Measurements from ENCODE around the gene CFAP77.

Gene CFAP77

GRCh38 chr9:132395560-132395959, 14.5 kb upstream of the CFAP77 start:
- H3K79me2 ChIP-seq (ENCODE audit: control insufficient read depth, insufficient read depth, low read length) = no peaks in the 10 kb centered on the region
- DNase-seq = no peak
- H2BK5ac ChIP-seq (ENCODE audit: low read length) = no peak overlapping the region
- H2BK15ac ChIP-seq (replicated peaks; ENCODE audit: low read depth) = no peak overlapping the region
- H3K23ac ChIP-seq (ENCODE audit: low read length) = no peak overlapping the region
- H4K8ac ChIP-seq (ENCODE audit: low read depth, low read length) = no peak overlapping the region
- H2AK5ac ChIP-seq (ENCODE audit: low read length) = no peak overlapping the region
- no peak overlapping the region for H3K4ac ChIP-seq (ENCODE audit: low read depth, low read length)
- no peak overlapping the region for H3K18ac ChIP-seq (ENCODE audit: low read length)
- no peak overlapping the region for H2BK120ac ChIP-seq (ENCODE audit: low read depth, low read length)
- no peak overlapping the region for H3K4me3 ChIP-seq (ENCODE audit: low read length)
- H4K5ac ChIP-seq (ENCODE audit: low read length) = no peak overlapping the region
- no peak overlapping the region for H3K56ac ChIP-seq (ENCODE audit: low read length)
- no CpG with 5 or more reads among the region's 11 CpGs for WGBS (ENCODE audit: extremely low coverage, insufficient coverage, low lambda C conversion rate)
- no peaks in the 10 kb centered on the region for H3K4me1 ChIP-seq (ENCODE audit: control insufficient read depth, low read depth, low read length)
- H3K4me2 ChIP-seq (ENCODE audit: low read length) = no peak overlapping the region
- no peaks in the 10 kb centered on the region for H3K79me1 ChIP-seq (ENCODE audit: low read length)
- H3K27ac ChIP-seq (ENCODE audit: low read depth, low read length) = no peak overlapping the region
- H3K9ac ChIP-seq (ENCODE audit: low read length) = no peak overlapping the region
- H3K36me3 ChIP-seq (ENCODE audit: control insufficient read depth, insufficient read depth, low read length) = peaks cover 25% of the 10 kb centered on the region
- no peaks in the 10 kb centered on the region for H3K27me3 ChIP-seq (ENCODE audit: insufficient read depth, low read length, poor library complexity)

GRCh38 chr9:132401824-132402223, 8.2 kb upstream of the CFAP77 start:
- Histone ChIP-seq H3K27ac (ENCODE audit: low read depth, low read length) (no peak overlapping the region), H3K79me2 (ENCODE audit: control insufficient read depth, insufficient read depth, low read length) (peaks cover 15% of the 10 kb centered on the region), H4K5ac (ENCODE audit: low read length) (no peak overlapping the region), H3K4me1 (ENCODE audit: control insufficient read depth, low read depth, low read length) (peaks cover 4% of the 10 kb centered on the region), H2BK120ac (ENCODE audit: low read depth, low read length) (no peak overlapping the region), H4K8ac (ENCODE audit: low read depth, low read length) (no peak overlapping the region), H3K4me3 (ENCODE audit: low read length) (no peak overlapping the region), H3K4me2 (ENCODE audit: low read length) (no peak overlapping the region), H3K27me3 (ENCODE audit: insufficient read depth, low read length, poor library complexity) (no peaks in the 10 kb centered on the region), H3K23ac (ENCODE audit: low read length) (no peak overlapping the region), H3K56ac (ENCODE audit: low read length) (no peak overlapping the region), H2AK5ac (ENCODE audit: low read length) (no peak overlapping the region), H3K79me1 (ENCODE audit: low read length) (peaks cover 12% of the 10 kb centered on the region), H3K4ac (ENCODE audit: low read depth, low read length) (no peak overlapping the region), H3K9ac (ENCODE audit: low read length) (no peak overlapping the region), H2BK5ac (ENCODE audit: low read length) (no peak overlapping the region), H3K18ac (ENCODE audit: low read length) (no peak overlapping the region), H3K36me3 (ENCODE audit: control insufficient read depth, insufficient read depth, low read length) (peaks cover 7% of the 10 kb centered on the region), H2BK15ac (replicated peaks; ENCODE audit: low read depth) (no peak overlapping the region)
- no CpG with 5 or more reads among the region's 4 CpGs for WGBS (ENCODE audit: extremely low coverage, insufficient coverage, low lambda C conversion rate)
- peak; percentile 42 for DNase-seq

- no peak overlapping the region for H2BK5ac ChIP-seq (ENCODE audit: low read length)
- H2BK120ac ChIP-seq (ENCODE audit: low read depth, low read length) = no peak overlapping the region
- no peak overlapping the region for H3K9ac ChIP-seq (ENCODE audit: low read length)
- no CpG with 5 or more reads among the region's 9 CpGs for WGBS (ENCODE audit: extremely low coverage, insufficient coverage, low lambda C conversion rate)
- H3K4me3 ChIP-seq (ENCODE audit: low read length) = no peak overlapping the region
- H4K5ac ChIP-seq (ENCODE audit: low read length) = no peak overlapping the region
- no peak for DNase-seq
- no peak overlapping the region for H2BK15ac ChIP-seq (replicated peaks; ENCODE audit: low read depth)
- H3K56ac ChIP-seq (ENCODE audit: low read length) = no peak overlapping the region
- no peak overlapping the region for H3K4ac ChIP-seq (ENCODE audit: low read depth, low read length)
- H3K23ac ChIP-seq (ENCODE audit: low read length) = no peak overlapping the region
- no peak overlapping the region for H3K27ac ChIP-seq (ENCODE audit: low read depth, low read length)
- H3K79me2 ChIP-seq (ENCODE audit: control insufficient read depth, insufficient read depth, low read length) = peaks cover 15% of the 10 kb centered on the region
- no peaks in the 10 kb centered on the region for H3K27me3 ChIP-seq (ENCODE audit: insufficient read depth, low read length, poor library complexity)
- H2AK5ac ChIP-seq (ENCODE audit: low read length) = no peak overlapping the region
- no peak overlapping the region for H4K8ac ChIP-seq (ENCODE audit: low read depth, low read length)
- H3K36me3 ChIP-seq (ENCODE audit: control insufficient read depth, insufficient read depth, low read length) = peaks cover 2% of the 10 kb centered on the region
- H3K79me1 ChIP-seq (ENCODE audit: low read length) = peaks cover 12% of the 10 kb centered on the region
- H3K4me1 ChIP-seq (ENCODE audit: control insufficient read depth, low read depth, low read length) = peaks cover 12% of the 10 kb centered on the region
- H3K18ac ChIP-seq (ENCODE audit: low read length) = no peak overlapping the region
- H3K4me2 ChIP-seq (ENCODE audit: low read length) = no peak overlapping the region
Observed at GRCh38 chr9:132404228-132404881, 5.7 kb upstream of the CFAP77 start.

GRCh38 chr9:132406554-132407122, 3.4 kb upstream of the CFAP77 start, which contains the start of gene TTF1:
TSS of gene TTF1 (minus strand) at chr9:132406840. CDS start at chr9:132402821, 4,019 bp downstream.
- H3K4me3 ChIP-seq (ENCODE audit: low read length) = peak within 1 kb of the TSS; percentile 93
- no peak within 1 kb of the TSS for H3K4ac ChIP-seq (ENCODE audit: low read depth, low read length)
- no peak within 1 kb of the TSS for H4K8ac ChIP-seq (ENCODE audit: low read depth, low read length)
- peak within 1 kb of the TSS; percentile 64 for H3K18ac ChIP-seq (ENCODE audit: low read length)
- DNase-seq = peak; percentile 96
- peak within 1 kb of the TSS; percentile 84 for H3K56ac ChIP-seq (ENCODE audit: low read length)
- H3K79me1 ChIP-seq (ENCODE audit: low read length) = peaks cover 12% of the 10 kb centered on the region
- H2AK5ac ChIP-seq (ENCODE audit: low read length) = no peak within 1 kb of the TSS
- peak within 1 kb of the TSS; percentile 54 for H2BK5ac ChIP-seq (ENCODE audit: low read length)
- peak within 1 kb of the TSS; percentile 98 for H3K4me2 ChIP-seq (ENCODE audit: low read length)
- peak within 1 kb of the TSS; percentile 85 for H3K9ac ChIP-seq (ENCODE audit: low read length)
- H3K4me1 ChIP-seq (ENCODE audit: control insufficient read depth, low read depth, low read length) = peaks cover 12% of the 10 kb centered on the region
- WGBS (ENCODE audit: extremely low coverage, insufficient coverage, low lambda C conversion rate) = no CpG with 5 or more reads among the region's 33 CpGs
- H3K27ac ChIP-seq (ENCODE audit: low read depth, low read length) = no peak within 1 kb of the TSS
- no peak within 1 kb of the TSS for H2BK120ac ChIP-seq (ENCODE audit: low read depth, low read length)
- H3K36me3 ChIP-seq (ENCODE audit: control insufficient read depth, insufficient read depth, low read length) = peaks cover 2% of the 10 kb centered on the region
- H4K5ac ChIP-seq (ENCODE audit: low read length) = no peak within 1 kb of the TSS
- H3K23ac ChIP-seq (ENCODE audit: low read length) = no peak within 1 kb of the TSS
- peaks cover 15% of the 10 kb centered on the region for H3K79me2 ChIP-seq (ENCODE audit: control insufficient read depth, insufficient read depth, low read length)
- no peak within 1 kb of the TSS for H2BK15ac ChIP-seq (replicated peaks; ENCODE audit: low read depth)
- H3K27me3 ChIP-seq (ENCODE audit: insufficient read depth, low read length, poor library complexity) = no peaks in the 10 kb centered on the region

GRCh38 chr9:132407196-132407595, 2.8 kb upstream of the CFAP77 start:
- Histone ChIP-seq H2AK5ac (ENCODE audit: low read length) (no peak overlapping the region), H2BK120ac (ENCODE audit: low read depth, low read length) (no peak overlapping the region), H3K4me2 (ENCODE audit: low read length) (peak overlapping the region; percentile 8), H3K18ac (ENCODE audit: low read length) (no peak overlapping the region), H3K36me3 (ENCODE audit: control insufficient read depth, insufficient read depth, low read length) (peaks cover 1% of the 10 kb centered on the region), H3K23ac (ENCODE audit: low read length) (no peak overlapping the region), H3K4me3 (ENCODE audit: low read length) (no peak overlapping the region), H3K27ac (ENCODE audit: low read depth, low read length) (no peak overlapping the region), H3K56ac (ENCODE audit: low read length) (peak overlapping the region; percentile 49), H2BK15ac (replicated peaks; ENCODE audit: low read depth) (no peak overlapping the region), H4K5ac (ENCODE audit: low read length) (no peak overlapping the region), H3K9ac (ENCODE audit: low read length) (no peak overlapping the region), H3K4me1 (ENCODE audit: control insufficient read depth, low read depth, low read length) (peaks cover 12% of the 10 kb centered on the region), H4K8ac (ENCODE audit: low read depth, low read length) (no peak overlapping the region), H3K79me1 (ENCODE audit: low read length) (peaks cover 10% of the 10 kb centered on the region), H3K27me3 (ENCODE audit: insufficient read depth, low read length, poor library complexity) (no peaks in the 10 kb centered on the region), H3K79me2 (ENCODE audit: control insufficient read depth, insufficient read depth, low read length) (peaks cover 15% of the 10 kb centered on the region), H3K4ac (ENCODE audit: low read depth, low read length) (no peak overlapping the region), H2BK5ac (ENCODE audit: low read length) (peak overlapping the region; percentile 54)
- DNase-seq = peak; percentile 82
- WGBS (ENCODE audit: extremely low coverage, insufficient coverage, low lambda C conversion rate) = no CpG with 5 or more reads among the region's 2 CpGs
